Pons (tissue), 1 donor: ENCODE measurements around the gene FGFBP2.

Experiments
- DNase-seq: peaks from one replicate; pipeline ENCODE4 v3.0.0-alpha.2; 2016; ENCODE audit warnings: low spot score

Gene FGFBP2

GRCh38 chr4:15968551-15969300 lies 5.8 kb upstream of the FGFBP2 start:
- no peak for DNase-seq

GRCh38 chr4:15965325-15965724 lies 2.4 kb upstream of the FGFBP2 start:
- DNase-seq, result no peak

- DNase-seq, result no peak
These were observed 1.2 kb upstream of the FGFBP2 start for GRCh38 chr4:15964159-15964558.

- DNase-seq, result no peak
These were observed 601 bp upstream of the FGFBP2 start for GRCh38 chr4:15963576-15963975.

- no peak for DNase-seq
These were observed 1.0 kb downstream of the FGFBP2 start for GRCh38 chr4:15961781-15962510.

- no peak for DNase-seq
These were observed 4.4 kb downstream of the FGFBP2 start for GRCh38 chr4:15958562-15958961.

- DNase-seq, result peak; percentile 67
These were observed 6.7 kb downstream of the FGFBP2 start for GRCh38 chr4:15956179-15956850.

GRCh38 chr4:15955670-15956069 lies 7.3 kb downstream of the FGFBP2 start:
- DNase-seq, result no peak

GRCh38 chr4:15953625-15954024 lies 9.3 kb downstream of the FGFBP2 start:
- no peak for DNase-seq

GRCh38 chr4:15951781-15952180 lies 11.2 kb downstream of the FGFBP2 start:
- DNase-seq, result no peak

- DNase-seq, result no peak
These were observed 14.1 kb downstream of the FGFBP2 start for GRCh38 chr4:15948826-15949225.

GRCh38 chr4:15947684-15948083 lies 15.3 kb downstream of the FGFBP2 start:
- DNase-seq, result no peak

- no peak for DNase-seq
These were observed 17.5 kb downstream of the FGFBP2 start for GRCh38 chr4:15945516-15945915.

- DNase-seq, result no peak
These were observed 18.1 kb downstream of the FGFBP2 start for GRCh38 chr4:15944895-15945294.

- DNase-seq, result no peak
These were observed 20.7 kb downstream of the FGFBP2 start for GRCh38 chr4:15942283-15942682.

GRCh38 chr4:15938640-15939039 lies 24.3 kb downstream of the FGFBP2 start, which contains the start of gene FGFBP1:
Gene FGFBP1, minus strand, starts transcription at chr4:15938740. Its CDS starts 2,108 bp downstream, at chr4:15936632.
- no peak for DNase-seq

- no peak for DNase-seq
These were observed 24.8 kb downstream of the FGFBP2 start for GRCh38 chr4:15938182-15938581.

- DNase-seq, result no peak
These were observed 26.5 kb downstream of the FGFBP2 start for GRCh38 chr4:15936495-15936894.

- DNase-seq, result no peak
These were observed 27.2 kb downstream of the FGFBP2 start for GRCh38 chr4:15935504-15936402.

GRCh38 chr4:15934259-15934658 lies 28.7 kb downstream of the FGFBP2 start:
- no peak for DNase-seq

GRCh38 chr4:15931451-15932210 lies 31.3 kb downstream of the FGFBP2 start:
- no peak for DNase-seq
